GM19023 (cell line): ENCODE results near the gene NUP153.
"Not testable (repeated sequence)": the region's sequence is repeated elsewhere in the genome, so short reads cannot be mapped to it uniquely, and the experiment has no call there.

Experiments used
- ATAC-seq: cut with Tn5 transposase; IDR thresholded peaks from one replicate; pipeline ENCODE4 v1.9.1; 2021; ENCODE audit warnings: mild to moderate bottlenecking, moderate library complexity; ENCODE audit not compliant: unreplicated experiment

The NUP153 gene

DNA sequence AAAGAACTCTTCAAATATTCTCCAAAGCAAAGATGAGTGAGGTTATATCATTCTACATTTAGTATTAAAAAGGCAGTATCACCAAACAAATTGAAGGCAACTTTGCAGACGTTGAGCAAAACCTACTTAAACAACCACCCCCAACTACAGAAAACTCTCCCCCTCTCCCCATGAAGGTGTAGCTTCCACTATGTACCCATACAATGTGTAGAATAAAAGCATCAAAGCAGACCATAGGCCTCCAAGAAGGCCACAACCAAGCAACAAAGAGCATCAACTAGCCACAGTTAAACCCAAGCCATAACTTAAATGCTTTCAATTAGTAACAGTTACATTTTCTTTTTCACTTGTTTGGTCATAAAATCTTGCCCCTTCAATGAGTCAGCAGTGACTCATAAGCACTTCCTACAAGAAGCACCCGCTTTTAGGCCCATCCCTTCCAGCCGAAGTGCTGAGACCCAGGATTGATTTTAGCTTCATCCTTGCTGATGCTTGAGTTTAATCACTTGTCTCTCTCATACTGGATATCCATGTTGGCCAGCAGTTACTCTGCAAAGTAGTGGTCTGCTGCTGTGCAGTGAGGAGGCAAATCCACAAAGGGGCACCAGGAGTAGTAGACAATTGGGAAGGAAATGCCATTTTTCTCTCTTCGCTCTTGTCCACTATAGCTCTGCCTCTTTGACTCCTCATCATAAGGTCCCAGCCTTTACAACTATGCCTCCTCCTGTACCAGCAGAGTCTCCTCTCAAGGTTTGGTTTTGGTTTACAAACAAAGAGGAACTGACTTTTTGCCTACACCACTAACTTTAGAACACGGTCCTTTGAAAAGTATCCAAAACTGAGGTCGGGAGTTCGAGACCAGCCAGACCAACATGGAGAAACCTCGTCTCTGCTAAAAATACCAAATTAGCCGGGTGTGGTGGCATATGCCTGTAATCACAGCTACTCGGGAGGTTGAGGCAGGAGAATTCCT, 8.4 kb upstream of the NUP153 start:
- ATAC-seq, result peak; percentile 75

DNA sequence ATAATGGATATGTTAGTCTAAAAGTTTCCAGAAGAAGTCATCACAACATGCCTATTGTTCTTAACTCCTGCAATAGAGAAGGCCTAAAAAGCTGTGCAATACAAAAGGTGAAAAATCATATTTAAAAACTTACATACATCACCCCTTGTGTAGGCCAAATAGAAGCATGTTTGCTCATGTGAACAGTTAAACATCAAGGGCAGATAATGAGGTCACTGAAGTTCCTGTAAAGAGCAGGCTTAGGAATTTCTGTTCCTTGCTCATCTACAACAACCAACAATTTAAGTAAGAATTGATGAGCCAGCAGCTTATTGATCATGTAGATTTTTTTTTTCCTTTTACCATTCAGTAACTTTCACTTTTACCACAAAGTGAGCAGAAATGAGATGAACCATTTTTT, 7.5 kb upstream of the NUP153 start:
- no peak for ATAC-seq

DNA sequence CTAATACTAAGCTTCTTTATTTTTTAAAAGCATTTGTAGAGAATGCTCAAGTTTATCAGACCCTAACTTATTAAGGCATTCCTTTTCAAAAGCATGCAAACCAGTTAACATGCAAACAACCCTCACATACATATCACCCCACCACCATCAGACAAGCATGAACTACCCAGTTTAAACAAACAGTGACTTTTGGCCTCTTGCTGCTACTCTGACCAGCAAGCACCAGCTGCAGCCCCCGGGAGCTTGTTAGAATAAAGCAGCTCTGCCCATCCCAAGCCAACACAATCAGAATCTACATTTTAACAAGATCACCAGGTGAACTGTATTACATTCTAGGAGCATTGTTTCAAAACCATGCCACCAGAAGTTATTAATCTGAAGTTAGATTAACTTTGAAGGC, 5.9 kb upstream of the NUP153 start:
- ATAC-seq, result no peak

DNA sequence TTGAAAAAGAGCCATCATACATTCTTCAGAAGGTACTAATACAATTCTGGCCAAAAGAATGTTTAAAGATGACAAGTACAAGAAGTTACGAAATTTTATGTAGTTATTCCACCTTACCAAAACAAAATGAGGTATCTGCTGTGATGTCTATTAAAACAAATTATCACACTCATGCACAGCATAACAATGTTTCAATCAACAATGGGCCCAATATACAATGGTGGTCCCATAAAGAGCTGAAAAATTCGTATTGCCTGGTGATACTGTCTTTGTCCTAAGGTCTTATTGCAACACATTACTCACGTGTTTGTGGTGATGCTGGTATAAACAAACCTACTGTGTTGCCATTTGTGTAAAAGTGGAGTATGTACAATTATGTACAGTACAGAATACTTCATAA, 3.6 kb upstream of the NUP153 start:
- ATAC-seq, result no peak

DNA sequence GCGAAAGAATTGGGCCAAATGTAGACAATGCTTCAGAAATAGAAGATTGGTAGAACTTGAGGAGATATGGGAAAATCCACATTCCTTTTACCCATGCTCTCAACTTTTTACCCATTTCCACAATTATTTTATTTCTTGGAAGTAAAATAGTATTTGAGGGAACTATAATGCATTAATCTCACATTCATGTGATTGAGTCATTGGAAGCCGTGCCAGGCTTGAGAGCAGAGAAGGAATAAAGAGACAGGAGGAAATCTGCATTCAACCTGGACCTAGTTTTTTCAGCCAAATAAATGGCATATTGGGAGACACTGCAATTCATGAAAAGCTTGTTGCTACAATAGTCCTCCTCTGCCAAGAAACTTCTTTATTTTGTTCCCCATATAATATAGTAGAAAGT, 2.8 kb upstream of the NUP153 start:
- no peak for ATAC-seq

DNA sequence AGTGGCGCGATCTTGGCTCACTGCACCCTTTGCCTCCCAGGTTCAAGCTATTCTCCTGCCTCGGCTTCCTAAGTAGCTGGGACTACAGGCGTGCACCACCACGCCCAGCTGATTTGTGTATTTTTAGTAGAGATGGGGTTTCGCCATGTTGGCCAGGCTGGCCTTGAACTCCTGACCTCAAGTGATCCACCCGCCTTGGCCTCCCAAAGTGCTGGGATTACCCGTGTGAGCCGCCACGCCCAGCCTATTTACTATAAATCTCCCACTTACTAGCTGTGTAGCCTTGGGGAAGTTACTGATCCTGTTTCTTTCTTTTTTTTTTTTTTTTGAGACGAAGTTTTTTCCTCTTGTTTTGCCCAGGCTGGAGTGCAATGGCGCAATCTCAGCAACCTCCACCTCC, 1.3 kb upstream of the NUP153 start:
- not testable (repeated sequence) for ATAC-seq

DNA sequence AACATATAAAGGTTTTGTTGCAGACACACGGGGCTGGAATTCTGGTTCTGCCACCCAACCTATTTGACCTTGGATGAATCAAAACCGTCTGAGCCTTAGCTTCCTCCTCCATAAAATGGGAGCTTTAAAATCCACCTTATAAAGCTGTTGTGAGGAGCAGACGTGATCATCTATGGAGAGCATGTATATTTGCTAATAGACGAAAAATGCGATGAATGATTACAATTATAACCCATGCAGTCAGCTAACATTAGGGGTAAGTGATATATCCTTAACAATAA, 586 bp upstream of the NUP153 start:
- ATAC-seq, result no peak

DNA sequence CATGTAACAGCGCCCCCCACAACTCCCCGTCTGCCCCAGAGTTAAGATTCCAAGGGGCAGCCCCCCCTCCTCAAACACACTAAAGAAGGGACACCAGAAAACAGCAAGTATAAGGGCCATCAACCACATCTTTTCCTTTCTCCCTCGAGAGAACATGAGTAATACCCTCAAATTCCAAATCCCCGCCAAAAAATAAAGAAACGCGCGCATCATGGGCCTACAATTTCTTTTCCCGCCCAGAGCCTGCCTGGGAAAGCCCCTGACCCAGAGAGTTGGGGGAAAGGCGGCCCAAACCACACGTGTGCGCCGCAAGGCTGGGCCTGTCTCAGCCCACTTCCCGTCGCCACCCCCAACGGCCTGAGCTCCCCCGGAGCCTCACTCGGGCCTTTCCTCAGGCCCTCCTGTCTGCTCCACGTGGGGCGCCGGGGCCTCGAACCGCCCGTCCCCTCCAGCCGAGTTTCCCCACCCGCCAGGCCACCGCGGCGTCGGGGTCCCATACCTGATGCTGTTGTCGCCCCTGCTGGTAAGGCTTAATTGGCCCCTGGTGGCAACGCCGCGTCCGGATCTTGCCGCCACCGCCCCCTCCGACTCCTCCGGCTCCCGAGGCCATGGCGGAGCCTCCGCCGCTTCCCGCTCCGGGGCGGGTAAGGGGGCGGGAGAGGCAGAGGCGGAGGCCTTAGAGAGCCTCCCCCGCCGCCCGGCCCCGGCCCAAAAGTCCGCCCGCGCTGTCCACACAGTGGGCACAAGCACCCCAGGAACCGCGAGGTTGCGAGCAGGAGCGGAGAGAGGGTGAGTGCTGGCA, 746 bp downstream of the NUP153 start:
- peak; percentile 67 for ATAC-seq

DNA sequence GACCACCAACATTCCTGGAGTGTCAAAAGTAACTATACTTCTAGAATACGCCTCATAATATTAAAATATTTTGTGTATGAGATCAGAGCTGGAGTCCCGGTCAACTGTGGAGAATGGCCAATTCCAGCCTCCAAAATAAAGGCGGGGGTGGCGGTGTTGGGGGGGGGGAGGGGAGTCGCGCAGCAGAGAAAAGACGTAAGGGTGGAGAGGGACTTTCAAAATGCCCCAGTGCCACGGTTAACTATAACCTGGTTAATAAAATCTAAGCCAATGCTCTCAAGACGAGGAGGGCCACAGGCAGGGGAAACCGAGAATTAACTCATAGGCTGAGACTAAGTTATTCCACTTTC, 1.3 kb downstream of the NUP153 start:
- ATAC-seq, result no peak

DNA sequence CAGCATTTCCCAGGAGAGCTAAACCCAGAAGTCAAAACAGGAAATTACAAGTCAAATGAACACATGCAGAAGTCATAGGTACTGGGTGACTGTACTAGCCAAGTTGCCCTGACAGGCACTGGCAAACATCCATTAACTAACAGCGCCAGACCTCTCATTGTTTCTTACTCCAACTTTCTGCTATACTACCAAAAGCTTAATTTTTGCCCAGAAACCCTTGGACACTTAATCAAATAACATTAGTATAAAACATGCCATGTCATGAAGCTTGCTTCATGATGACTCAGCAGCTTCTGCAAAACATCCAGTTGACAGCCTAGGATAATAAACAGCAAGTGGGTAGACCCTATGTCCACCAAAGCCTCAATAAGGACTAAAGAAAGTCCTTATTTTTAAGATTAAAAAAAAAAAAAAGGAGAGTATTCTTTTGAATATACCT, 3.5 kb downstream of the NUP153 start:
- no peak for ATAC-seq

DNA sequence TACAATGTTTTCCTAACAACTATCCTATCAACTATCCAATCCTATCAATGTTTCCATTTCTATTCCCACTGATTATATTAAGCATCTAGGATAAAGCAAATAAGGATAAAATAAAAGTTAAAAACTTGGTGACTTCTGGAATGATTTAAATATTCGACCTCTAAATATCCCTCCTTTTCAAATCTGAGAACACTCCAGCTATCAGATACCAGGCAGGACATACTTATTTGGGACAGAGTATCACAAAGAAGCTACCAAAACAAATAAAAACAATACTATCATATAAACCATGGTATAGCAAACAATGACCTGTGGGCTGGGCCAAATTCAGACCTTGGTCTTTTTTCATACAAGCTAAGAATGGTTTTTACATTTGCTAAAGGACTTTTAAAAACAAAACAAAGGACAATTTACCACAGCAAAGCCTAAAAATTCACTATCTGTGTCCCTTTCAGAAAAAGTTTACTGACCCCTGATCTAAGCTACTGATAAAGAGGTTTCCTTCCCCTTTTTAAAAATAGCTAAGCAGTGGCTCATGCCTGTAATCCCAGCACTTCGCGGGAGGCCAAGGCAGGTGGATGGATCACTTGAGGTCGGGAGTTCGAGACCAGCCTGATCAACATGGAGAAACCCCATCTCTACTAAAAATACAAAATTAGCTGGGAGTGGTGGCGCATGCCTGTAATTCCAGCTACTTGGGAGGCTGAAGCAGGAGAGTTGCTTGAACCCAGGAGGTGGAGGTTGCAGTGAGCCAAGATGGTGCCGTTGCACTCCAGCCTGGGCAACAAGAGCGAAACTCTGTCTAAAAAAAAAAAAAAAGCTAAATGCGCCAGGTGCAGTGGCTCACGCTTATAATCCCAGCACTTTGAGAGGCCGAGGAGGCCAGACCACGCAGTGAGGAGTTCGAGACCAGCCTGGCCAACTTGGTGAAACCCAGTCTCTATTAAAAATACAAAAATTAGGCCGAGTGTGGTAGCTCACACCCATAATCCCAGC, 6.0 kb downstream of the NUP153 start:
- no peak for ATAC-seq

DNA sequence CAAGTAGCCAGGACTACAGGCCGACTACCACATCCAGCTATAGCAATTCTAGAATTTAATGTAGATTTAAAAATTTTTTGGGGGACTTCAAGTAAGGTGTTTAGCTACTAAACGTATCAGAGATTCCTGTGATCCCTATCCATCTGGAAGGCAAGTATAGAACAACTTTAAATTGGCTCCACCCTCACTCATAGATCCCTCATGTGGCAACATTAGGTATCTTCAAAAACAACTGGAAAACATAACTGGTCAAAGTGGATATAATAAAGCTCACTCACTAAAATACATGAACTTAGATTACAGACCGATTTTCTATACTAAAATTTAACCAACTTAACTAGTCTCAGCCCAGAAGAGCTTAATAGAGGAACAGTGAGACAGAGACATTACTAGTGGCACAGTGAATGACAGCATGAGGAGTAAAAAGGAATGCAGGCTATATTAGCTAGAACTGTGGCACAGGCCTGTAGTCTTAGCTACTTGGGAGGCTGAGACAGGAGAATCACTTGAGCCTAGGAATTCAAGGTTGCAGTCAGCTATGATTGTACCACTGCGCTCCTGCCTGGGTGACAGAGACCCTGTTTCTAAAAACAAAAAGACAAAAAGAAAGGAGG, 14.7 kb downstream of the NUP153 start:
- no peak for ATAC-seq

DNA sequence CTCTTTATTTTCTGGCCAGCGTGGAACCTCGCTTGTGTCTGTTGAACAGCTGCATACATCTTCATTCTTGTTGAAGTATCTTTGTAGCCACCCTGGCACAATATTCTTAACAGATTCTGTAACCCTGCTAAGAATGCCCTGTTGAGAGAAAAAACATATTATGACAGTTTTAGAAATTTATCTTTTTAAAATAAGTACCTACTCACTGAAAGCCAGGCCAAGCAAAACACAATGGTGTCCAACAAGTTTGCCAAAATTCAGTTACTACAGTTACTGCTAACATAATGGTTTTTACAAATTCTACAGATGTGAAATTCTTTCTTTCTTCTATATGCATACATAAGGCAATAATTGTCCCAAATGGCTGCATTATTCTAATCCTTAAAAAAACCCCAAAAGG, 18.2 kb downstream of the NUP153 start:
- ATAC-seq, result no peak

DNA sequence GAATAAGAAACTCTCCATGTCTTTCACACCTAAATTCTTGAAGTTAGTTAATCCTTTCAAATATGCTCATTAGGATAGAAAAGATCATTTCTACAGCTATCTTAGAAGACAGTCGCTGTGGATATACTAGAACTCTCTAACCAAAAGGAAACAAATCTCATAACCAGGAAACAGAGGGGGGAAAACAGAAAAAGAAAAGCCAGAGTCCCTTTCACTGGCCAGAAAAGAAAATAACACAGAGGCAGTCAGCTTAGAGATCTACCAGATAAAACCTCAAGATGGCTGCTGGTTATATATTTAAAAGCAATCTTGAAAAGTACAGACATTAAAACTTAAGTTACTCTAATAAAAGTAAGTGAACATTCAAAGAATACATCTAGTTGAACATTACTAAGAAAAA, 19.6 kb downstream of the NUP153 start:
- ATAC-seq, result no peak

DNA sequence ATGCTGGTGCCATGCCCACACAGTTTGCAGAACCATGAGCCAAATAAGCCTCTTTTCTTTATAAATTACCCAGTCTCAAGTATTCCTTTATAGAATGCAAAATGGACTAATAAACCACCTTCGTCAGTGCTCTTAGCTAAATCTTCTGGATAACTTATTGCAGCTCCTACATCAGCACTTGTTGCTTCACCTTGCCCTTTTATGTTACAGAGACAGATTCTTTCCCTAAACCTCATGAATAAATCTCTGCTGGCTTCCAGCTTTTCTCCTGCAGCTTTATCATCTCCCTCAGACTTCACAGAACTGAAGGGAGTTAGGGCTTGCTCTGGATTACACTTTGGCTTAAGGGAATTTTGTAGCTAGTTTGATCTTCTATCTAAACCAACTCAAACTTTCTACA, 22.6 kb downstream of the NUP153 start:
- ATAC-seq, result no peak

DNA sequence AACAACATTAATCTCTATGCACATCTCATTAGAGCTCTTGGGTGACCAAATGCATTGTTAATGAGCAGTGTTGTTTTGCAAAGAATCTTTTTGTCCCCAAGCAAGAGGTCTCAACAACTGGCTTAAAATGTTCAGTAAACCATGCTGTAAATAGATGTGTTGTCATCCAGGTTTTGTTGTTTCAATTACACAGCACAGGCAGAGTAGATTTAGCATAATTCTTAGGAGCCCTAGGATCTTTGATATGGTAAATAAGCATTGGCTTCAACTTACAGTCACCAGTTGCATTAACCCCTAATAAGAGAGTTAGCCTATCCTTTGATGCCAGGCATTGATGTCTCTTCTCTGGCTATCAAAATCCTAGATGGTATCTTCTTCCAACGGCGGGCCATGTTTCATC, 23.3 kb downstream of the NUP153 start:
- no peak for ATAC-seq

DNA sequence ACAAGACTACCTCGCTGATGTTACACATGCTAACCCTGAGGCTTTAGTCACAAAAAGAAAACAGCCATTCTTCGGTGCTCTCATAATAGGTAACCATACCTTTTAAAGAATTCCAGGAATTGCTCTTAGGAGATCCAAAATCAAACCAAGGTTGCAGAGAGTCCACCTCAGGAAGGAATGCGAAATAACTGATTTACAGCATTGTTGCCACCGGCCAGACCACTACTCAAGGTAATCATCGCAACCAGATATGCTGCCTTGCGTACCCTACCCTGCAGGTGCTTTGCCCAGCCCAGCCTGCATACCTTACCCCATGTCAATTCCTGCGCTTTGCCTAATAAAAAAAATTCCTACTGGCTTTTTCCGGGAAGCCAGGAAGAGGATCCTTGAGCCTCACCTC, 27.0 kb downstream of the NUP153 start:
- no peak for ATAC-seq

DNA sequence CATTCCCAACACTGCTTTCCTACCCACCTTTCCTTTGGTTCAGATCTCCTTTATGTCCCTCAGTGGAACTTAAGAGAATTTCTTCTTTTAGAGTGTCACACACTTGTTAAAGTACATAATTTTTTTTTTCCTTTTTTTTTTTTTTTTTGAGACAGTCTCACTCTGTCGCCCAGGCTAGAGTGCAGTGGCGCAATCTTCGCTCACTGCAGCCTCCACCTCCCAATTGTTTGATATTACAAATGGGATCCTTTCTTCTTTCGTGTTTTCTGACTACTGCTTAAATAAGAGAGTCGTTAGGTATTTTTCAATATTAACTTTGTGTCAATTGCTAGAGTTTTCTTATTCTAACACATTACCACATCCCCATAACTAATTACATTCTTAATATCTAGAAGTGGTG, 29.1 kb downstream of the NUP153 start:
- no peak for ATAC-seq

DNA sequence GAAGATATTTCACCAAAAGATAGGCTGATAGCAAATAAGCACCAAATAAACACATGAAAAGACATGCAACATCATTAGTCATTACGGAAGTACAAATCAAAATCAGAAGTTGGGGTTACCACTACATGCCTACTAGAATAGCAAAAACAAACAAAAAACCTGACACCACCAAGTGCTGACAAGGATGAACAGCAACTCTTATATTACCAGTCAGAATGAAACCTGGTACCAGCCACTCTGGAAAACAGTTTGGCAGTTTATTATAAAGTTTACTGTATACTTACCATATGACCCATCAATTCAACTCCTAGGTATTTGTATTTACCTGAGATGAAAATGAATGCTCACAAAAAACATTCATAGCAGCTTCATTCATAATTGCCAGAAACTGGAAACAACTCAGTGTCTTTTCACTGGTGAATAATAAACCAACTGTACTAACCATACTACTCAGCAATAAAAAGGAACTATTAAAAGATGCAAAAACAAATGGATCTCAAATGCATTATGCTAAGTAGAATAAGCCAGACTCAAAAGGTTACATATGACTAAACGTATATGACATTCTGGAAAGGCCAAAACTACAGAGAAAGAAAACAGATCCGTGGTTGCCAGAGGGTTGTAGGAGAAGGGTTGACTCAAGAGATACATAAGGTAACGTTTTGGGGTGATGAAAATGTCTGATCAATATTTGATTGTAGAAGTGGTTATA, 33.0 kb downstream of the NUP153 start:
- ATAC-seq, result no peak

DNA sequence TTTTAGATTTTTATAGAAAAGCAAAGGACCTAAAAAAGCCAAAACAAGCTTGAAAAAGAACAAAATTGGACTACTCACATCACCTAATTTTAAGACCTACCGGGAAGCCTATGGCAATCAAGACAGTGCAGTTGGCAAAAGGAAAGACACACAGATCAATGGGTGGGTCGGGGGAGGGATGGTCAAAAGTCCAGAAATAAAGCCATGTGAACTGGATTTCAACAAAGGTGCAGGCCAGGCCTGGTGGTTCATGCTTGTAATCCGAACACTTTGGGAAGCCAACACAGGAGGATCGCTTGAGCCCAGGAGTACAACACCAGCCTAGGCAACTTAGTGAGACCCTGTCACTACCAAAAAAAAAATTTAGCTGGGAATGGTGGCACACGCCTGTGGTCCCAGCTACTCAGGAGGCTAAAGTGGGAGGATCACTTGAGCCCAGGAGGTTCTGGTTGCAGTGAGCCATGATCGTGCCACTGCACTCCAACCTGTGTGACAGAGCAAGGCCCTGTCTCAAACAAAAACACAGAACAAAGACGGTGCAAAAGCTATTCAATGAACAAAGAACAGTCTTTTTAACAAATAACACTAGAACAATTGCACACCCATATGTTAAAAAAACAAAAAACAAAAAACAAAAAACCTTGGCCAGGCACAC, 34.5 kb downstream of the NUP153 start:
- ATAC-seq, result no peak
